ENCODE results near the gene RIPK1.

- no peak for TF ChIP-seq POLR2A (IDR thresholded peaks at IDR 0.05)
- no peak for TF ChIP-seq CTCF (IDR thresholded peaks at IDR 0.05)
Measured at GRCh38 chr6:3140201-3140600, 71.9 kb downstream of the RIPK1 start.

All from thyroid gland (tissue), 4 donors.